Ammon's horn (tissue), 1 donor: Measurements from ENCODE around the gene FGF18.
"Not testable (repeated sequence)": the region's sequence is repeated elsewhere in the genome, so short reads cannot be mapped to it uniquely, and the experiment has no call there.

ENCODE experiments used
- DNase-seq: peaks from one replicate; pipeline ENCODE4 v3.0.0-alpha.2; 2016; ENCODE audit warnings: low spot score

The FGF18 gene

DNA sequence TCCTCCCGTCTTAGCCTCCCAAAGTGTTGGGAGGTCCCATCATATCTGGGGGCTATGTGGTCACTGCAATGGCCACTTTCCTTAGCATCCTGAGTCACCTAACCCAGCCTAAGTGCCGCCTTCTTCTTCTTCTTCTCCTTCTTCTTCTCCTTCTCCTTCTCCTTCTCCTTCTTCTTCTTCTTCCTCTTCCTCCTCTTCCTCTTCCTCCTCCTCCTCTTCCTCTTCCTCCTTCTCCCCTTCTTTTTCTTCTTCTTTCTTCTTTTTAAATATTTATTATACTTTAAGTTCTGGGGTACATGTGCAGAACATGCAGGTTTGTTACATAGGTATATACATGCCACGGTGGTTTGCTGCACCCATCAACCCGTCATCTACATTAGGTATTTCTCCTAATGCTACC lies 78.0 kb downstream of the FGF18 start:
- DNase-seq: not testable (repeated sequence)

DNA sequence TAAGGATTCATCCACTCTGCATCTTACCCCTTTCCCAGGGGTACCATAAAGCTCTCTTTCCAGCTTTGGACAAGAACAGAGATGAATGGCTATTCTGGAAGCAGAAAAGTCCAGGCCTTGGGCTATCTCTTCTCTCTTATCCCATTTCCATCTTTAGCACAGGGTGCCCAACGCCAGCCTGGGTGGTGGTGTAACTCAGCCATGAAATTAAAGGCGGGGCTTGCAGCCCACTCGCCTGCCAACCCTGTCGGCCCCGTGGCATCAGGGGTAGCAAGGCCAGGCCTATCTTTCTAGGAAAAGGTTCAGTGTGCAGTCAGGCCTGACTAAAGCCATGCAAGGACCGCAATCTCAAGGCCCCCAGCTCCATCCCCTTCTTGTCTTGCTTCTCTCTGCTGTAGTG lies 78.7 kb downstream of the FGF18 start:
- no peak for DNase-seq

DNA sequence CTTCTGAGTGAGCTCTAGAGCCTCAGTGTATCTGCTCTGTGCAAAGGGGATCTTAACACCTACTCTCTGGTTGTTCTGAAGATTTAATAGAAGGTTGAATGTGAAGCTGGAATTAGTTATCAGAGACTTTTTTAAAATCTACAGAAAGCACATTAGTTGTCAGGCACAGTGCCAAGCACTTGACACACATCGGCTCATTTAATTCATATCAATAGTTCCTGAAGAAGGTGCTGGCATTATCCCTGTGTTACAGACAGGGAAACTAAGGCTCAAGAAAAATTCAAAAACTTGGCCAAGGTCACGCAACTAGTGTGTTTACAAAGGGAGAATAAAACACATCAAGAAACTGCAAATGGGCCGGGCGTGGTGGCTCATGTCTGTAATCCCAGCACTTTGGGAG lies 80.2 kb downstream of the FGF18 start:
- no peak for DNase-seq

DNA sequence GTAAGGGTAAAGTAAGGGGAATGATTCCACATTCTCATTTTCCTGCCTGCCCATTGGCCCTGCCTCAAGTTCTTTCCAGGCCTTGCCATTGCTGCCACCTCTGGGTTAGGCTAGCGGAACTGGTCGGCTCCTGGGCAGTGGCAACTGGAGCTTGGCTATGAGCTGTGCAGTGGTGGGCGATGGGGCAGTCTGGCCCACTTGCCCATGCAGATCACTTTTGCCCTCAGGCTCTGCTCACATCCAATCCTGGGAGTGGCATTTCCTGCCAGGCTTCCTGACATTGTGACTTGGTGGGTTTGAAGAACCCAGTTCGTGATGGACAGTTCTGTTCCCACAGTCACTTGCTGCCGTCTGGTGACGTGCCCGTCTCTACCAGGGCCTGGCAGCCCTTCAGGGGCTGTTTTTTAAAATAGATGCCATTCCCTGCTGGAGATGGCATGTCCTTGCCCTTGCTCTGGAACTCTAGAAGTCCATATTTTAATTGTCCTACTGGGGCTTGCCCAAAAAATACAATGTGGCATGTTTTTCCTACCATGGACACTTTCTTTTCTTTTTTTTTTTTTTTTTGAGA lies 86.1 kb downstream of the FGF18 start:
- no peak for DNase-seq

DNA sequence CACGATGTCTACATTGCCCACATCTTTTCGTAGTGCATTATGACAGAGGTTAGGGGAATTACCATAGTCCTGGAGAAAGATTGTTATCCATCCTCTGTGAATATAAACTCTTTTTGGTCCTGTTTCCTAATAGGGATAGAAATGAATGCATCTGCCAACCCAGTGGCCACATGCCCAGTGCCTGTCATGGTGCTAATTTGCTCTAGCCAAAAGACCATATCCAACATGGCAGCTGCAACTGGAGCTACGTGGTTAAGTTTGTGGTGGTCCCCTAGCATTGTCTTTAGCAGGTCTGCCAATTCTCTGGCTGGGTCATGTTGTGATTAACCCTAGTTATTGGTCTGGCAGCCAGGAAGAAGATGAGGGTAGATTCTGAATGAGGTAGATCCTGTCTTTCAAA lies 87.5 kb downstream of the FGF18 start:
- no peak for DNase-seq
